Stimulated activated CD4-positive, alpha-beta T cell treated with anti-CD3 and anti-CD28 coated beads, Interleukin-12 subunit alpha, Interleukin-12 subunit beta, amount 100 ng/mL, for 4 hours (primary cell): ENCODE results near the gene BDH1.

ENCODE experiments used
- DNase-seq: peaks from one replicate; pipeline ENCODE4 v3.0.0-alpha.2; 2020

Gene BDH1

DNA sequence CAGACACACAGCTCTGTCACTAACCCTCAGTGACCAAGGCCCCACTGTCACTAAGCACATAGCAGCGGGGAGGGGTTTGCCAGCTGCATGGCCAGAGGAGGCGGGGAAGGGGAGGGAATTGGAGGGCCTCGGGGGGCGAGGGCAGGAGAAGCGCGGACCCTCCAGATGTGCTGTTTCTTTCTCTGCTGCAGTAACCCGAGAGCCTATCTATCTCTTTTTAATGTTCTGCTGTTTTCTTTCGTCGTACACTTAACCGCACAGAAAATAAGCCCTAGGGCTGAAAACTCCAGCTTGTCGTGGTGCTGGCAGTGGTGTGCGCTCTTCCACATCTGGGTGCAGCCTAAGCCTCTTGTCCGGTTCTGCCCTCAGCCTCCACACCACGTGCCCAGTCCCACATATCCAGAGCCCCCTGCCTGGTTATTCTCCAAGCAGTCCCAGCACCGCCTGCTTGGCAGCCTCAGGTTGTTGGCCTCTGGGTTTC, 51.1 kb downstream of the BDH1 start:
- DNase-seq, result no peak

DNA sequence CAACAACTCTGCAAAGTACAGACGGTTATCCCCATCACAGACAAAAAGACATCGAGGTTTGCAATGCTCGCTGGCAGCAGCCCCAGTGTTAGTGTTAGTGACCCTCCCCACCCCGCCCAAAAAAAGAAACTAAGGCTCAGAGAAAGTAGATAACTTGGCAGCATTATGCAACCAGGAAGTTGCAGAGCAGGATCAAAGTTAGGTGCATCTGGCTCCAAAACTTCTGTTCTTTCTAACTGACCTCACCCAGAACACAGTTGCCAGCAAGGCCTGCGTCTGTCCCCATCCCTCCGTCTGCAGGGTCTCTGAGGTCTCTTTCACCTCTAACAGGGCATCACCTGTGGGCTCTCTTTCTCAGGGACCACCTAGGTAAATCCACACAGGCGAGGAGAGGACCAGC, 51.5 kb downstream of the BDH1 start:
- DNase-seq, result no peak

GRCh38 chr3:197503652-197504051, 52.1 kb downstream of the BDH1 start:
- no peak for DNase-seq

- peak; percentile 28 for DNase-seq
These were observed 53.7 kb downstream of the BDH1 start for GRCh38 chr3:197501879-197502620.

GRCh38 chr3:197501496-197501878, 54.3 kb downstream of the BDH1 start:
- no peak for DNase-seq

- no peak for DNase-seq
These were observed 55.0 kb downstream of the BDH1 start for GRCh38 chr3:197500812-197501211.

- no peak for DNase-seq
These were observed 56.3 kb downstream of the BDH1 start for GRCh38 chr3:197499427-197499826.

DNA sequence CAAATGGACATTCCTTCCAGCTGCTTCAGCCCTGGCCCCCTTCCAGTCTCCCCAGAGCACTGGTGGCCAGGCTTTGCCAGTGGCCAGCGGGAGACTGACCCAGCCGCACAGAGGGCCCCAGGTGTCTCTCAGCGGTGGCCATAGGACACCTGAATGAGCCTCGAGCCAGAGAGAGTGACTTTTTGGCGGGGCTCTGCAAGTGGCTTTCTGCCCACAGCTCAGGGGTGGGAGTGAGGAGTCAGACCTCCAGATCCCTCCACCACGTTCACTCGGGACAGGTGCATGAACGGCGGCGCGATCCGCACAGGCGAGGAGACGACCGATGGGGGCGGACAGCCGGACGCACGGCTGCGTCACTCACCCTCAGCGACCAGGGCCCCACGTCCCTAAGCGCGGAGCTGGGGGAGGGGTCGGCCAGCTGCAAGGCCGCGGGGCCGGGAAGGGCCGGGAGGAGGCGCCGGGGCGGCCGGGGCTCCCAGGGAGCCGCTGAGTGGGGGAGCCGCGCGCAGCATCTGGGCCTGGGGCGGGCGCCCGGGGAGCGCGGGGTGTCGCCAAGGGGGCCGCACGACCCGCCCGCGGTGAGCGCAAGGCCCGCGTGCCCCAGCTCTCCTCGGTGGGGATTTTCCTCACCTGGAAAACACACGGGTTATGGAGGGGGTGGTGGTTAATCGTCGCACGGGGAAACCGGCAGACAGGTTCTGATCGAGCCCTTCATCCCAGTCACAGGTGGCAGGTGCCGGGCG, 57.1 kb downstream of the BDH1 start:
- DNase-seq, result no peak

DNA sequence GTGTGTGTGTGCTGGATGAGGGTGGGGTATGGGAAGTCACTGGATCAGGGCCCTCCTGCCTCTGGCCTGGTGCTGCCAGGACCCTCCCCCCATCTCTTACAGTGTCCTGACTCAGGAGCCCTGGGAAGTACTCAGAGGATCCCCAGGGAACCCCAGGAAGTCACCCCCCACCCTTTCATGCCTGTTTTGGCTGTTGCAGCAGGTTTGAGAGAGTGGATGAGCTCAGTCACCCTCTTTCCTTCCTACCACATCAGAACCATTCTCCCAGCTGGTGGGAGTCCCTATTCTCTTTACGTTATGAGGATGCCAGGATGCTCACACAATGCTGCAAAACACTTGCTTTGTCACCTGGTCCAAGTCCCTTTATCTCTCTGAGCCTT, 59.0 kb downstream of the BDH1 start:
- DNase-seq, result no peak

GRCh38 chr3:197495999-197496745, 59.6 kb downstream of the BDH1 start:
- DNase-seq, result no peak

DNA sequence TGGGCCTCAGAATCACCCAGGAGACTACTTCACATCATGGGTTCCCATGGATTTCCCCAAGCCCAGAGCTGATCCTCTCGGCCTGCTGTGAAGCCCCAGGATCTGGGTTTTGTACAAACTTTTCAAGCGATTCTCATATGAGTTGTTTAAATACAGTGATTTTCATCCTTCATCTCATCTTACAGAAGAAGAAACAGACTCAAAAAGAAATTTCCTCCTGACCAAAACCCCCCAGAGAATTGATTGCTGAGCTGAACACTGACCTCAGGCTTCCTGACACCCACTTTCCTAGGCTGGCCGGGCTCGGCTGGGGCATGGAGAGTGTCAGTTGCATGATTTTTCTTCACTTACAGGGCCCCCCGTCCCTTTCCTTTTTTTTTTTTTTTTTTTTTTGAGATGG, 60.3 kb downstream of the BDH1 start:
- DNase-seq, result no peak

GRCh38 chr3:197495059-197495455, 60.7 kb downstream of the BDH1 start:
- DNase-seq, result no peak

- DNase-seq, result no peak
These were observed 61.3 kb downstream of the BDH1 start for GRCh38 chr3:197494366-197495058.

DNA sequence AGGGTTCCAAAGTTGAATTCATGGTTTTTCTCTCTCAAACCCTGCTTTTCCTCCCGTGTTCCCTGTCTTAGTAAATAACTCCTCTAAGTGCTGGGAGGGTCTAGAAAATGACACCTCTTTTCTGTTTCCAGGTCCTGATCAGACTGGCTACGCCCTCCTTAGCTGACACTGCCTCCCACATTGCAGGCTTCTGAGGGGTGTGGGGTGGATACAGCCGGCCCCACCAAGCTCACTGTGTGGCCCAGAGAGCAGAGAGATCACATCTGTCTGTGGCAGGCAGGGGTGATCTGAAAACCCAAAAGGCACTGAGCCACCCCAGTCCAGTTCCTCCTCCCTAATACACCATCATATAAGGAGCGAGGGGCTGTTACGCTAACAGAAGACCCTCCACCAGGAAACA, 62.7 kb downstream of the BDH1 start:
- DNase-seq, result no peak

GRCh38 chr3:197491923-197492664, 63.7 kb downstream of the BDH1 start:
- no peak for DNase-seq

GRCh38 chr3:197491478-197491877, 64.3 kb downstream of the BDH1 start:
- no peak for DNase-seq

DNA sequence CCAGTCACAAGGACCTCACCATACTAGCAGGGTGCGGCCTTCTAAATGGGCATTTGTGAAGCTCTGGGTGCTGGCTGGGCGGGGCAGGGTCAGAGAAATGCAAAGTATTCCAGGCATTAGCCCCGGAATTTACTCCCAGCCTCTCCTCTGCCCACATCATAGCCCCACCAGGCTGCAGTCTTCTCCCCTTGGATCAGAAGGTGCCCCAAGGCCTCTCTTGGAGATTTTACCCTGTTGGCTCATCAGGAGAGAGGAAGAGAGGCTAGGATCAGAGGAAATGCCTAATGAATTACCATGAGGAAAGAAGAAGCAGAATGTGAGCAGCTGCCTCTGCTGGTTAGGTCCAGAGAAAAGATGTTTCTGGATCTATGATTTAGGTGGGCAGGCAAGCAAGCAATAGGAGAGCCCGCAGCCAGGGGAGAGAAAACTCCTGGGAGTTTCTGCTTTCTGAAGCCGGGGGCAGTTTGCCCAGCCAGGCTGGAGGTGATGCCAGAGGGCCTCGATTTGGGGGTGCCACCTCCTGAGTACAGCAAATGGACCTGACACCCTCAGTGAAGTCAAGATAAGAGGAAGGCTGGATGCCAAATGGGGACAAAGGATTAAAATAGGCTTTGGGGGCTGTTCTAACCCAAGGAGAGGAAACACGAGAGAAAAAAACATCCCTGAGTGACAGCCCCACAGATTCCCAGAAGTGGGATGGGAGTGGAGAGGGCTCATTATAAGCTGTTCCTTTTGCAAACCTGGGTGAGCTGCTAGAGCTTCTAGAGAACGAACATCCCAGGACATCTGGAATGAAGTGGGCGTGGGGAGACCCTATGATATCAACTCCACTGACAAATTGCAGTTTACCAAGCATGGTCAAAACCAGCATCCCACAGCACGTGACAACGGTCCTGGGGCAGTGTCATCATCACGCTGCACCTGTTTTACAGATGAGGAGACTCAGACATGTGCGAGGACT, 65.4 kb downstream of the BDH1 start:
- no peak for DNase-seq

- DNase-seq, result no peak
These were observed 67.8 kb downstream of the BDH1 start for GRCh38 chr3:197487911-197488391.

GRCh38 chr3:197486861-197487260, 68.9 kb downstream of the BDH1 start:
- no peak for DNase-seq

GRCh38 chr3:197485143-197485542, 70.6 kb downstream of the BDH1 start:
- DNase-seq, result no peak
